ENCODE measurements around the gene SNRNP200. TPM values are rescaled to one million over a fixed set of nuclear protein-coding genes. Genes with fewer than 3 reads are reported as not detected.
"Not testable (repeated sequence)": the region's sequence is repeated elsewhere in the genome, so short reads cannot be mapped to it uniquely, and the experiment has no call there.

Gene SNRNP200
- total RNA-seq, 4 donors from 2014 or later = 64.8 to 97.7 (median 84.3) TPM

- ATAC-seq (ENCODE audit: low FRiP score) = peak; percentile 91
- TF ChIP-seq, protein P1, sequence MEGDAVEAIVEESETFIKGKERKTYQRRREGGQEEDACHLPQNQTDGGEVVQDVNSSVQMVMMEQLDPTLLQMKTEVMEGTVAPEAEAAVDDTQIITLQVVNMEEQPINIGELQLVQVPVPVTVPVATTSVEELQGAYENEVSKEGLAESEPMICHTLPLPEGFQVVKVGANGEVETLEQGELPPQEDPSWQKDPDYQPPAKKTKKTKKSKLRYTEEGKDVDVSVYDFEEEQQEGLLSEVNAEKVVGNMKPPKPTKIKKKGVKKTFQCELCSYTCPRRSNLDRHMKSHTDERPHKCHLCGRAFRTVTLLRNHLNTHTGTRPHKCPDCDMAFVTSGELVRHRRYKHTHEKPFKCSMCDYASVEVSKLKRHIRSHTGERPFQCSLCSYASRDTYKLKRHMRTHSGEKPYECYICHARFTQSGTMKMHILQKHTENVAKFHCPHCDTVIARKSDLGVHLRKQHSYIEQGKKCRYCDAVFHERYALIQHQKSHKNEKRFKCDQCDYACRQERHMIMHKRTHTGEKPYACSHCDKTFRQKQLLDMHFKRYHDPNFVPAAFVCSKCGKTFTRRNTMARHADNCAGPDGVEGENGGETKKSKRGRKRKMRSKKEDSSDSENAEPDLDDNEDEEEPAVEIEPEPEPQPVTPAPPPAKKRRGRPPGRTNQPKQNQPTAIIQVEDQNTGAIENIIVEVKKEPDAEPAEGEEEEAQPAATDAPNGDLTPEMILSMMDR (IDR thresholded peaks at IDR 0.05) = no peak
- DNase-seq (ENCODE audit: low spot score) = no peak
Measured at GRCh38 chr2:96260387-96261260, 44.7 kb downstream of the SNRNP200 start.

- ATAC-seq (ENCODE audit: low FRiP score) (no peak), DNase-seq (ENCODE audit: low spot score) (no peak)
- TF ChIP-seq, protein P1 (IDR thresholded peaks at IDR 0.05) = no peak
Measured at GRCh38 chr2:96259497-96259921, 45.8 kb downstream of the SNRNP200 start.

DNA sequence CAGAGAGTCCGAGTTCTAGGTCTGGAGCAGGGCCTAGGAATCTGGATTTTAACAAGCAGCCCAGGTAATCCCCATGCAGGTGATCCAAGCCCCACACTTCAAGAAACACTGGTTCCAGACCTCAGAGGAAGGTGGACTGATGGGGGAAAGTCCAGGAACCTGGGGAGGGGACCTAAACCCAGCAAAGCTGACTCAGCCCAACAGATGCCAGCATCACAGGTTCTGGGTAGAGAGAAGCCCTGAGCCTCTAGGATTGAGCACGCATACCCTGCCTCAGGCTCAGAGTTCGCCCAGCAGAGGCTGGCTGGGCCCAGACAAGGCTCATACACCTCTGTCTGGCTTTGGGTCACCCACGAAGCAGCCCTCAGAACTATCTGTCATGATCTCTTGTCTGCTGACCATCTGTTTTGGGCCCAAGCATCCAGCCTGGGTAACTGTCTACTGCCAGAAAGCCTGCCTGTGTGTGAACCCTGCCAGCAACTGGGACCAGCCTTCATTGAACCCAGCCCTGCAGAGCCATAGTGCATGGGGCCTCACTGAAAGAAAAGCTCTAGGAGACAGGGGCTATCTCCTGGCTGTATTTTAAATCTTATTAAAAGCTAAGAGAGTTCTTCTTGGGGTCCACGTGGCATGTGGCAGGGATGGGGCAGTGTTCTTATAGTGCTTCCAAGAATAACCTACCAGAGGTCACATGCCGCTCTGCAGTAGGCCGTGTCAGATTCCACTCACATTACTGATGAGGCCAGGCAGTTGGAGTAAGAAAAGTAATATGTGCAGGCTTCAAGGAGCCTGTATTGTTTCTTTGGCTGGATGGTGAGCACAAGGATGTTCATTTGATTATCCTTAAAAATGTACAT is 47.0 kb downstream of the SNRNP200 start:
- DNase-seq (ENCODE audit: low spot score) (no peak), ATAC-seq (ENCODE audit: low FRiP score) (no peak)
- TF ChIP-seq, protein P1 (IDR thresholded peaks at IDR 0.05) = no peak

DNA sequence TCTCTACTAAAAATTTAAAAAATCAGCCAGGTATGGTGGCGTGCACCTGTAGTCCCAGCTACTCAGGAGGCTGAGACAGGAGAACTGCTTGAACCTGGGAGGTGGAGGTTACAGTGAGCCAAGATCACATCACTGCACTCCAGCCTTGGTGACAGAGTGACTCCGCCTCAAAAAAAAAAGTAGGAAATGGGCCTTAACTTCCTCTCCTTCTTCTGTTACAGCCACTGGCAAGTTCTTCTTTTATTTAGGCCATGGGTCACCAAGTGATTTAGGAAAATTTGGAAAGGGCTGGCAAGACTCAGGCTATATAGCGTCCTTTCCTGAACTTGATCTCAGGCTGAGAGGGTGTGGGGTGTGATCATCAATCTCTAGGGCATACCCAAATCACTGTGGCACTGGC is 47.6 kb downstream of the SNRNP200 start:
- ATAC-seq (ENCODE audit: low FRiP score); DNase-seq (ENCODE audit: low spot score): not testable (repeated sequence)

DNA sequence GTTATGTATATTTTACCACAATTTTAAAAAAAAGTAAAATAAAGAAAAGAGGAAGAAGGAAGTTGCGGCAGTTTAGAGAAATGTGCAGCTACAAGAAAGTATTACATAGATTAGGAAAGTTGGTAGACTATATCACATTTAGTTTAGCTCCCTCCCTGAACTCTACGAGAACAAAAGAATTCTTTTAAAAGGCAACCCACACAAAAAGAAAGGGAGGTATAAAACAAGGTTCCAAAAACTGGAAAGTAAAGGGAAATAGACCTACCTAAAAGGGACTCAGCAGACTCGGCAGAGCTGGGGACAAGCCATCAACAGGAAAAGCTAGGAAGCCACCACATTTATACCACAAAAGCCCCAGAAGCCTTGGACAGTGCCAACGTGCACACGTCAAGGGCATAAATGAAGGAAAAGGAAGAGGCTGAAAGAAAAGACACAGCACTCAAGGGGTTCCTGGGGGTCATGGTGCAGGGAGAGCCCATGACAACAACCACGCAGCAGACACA is 48.7 kb downstream of the SNRNP200 start:
- TF ChIP-seq, protein P1 (IDR thresholded peaks at IDR 0.05) = no peak
- DNase-seq (ENCODE audit: low spot score) (no peak), ATAC-seq (ENCODE audit: low FRiP score) (no peak)

DNA sequence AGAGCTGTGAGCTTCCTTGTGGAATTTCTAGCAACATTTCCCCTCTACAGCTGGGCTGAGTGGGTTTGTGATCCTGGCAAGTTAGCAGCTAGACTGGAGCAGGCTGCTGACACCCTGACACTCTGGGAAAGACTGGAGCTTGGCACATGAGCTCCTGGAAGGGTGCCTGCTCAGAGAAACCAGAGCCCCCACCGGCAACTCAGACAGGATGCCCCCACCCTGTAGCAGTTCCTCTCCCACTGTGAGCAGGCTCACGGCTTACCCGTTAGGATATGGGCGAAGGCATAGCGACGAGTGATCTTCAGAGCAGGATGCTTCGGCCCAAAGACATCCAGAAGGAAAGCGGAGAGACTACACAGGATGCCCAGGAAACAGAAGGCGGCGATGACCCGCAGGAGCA is 50.8 kb downstream of the SNRNP200 start:
- DNase-seq (ENCODE audit: low spot score) (no peak), ATAC-seq (ENCODE audit: low FRiP score) (no peak)
- TF ChIP-seq, protein P1 (IDR thresholded peaks at IDR 0.05) = no peak

DNA sequence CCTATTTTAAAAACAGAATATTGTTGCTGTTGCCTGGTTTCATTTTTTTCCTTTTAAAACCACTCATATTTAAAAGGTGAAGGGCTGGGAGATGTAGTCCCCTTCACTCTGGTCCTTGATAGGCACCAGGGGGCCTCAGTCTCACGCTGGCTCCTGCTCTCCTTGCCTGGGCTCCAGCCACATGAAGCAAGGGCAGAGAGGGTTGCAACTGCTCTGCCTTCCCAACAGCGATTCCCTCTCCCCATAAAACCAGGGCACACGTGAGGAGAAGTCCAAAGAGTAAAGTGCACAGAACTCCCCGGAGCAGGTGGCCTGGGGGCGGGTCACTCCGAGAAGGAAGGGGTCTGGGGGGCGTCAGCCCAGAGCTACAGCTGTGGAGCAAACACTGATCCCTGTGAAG is 52.3 kb downstream of the SNRNP200 start:
- TF ChIP-seq, protein P1 (IDR thresholded peaks at IDR 0.05) = no peak
- no peak for ATAC-seq (ENCODE audit: low FRiP score)
- no peak for DNase-seq (ENCODE audit: low spot score)
